Naive thymus-derived CD4-positive, alpha-beta T cell (primary cell): ENCODE measurements around the gene YLPM1. TPM values are rescaled to one million over a fixed set of nuclear protein-coding genes. Genes with fewer than 3 reads are reported as not detected.
A peak's percentile ranks its signal among the peaks of the same experiment; 100 is the strongest.

Experiments used
- ATAC-seq: fragments of 150-1000 bp; cut with Tn5 transposase; 2 replicates; pipeline ENCODE4 v1.10.0; 2021; ENCODE audit warnings: mild to moderate bottlenecking, moderate library complexity
- CTCF ChIA-PET: fragments of 350-600 bp; sonication (Branson Sonifier 250); formaldehyde crosslinking; loops from one replicate; lab custom pipeline; 2021; ENCODE audit warnings: antibody characterized with exemption; lab: Charles Lee
- POLR2A ChIA-PET: fragments of 350-600 bp; sonication (Branson Sonifier 250); formaldehyde crosslinking; loops from one replicate; lab custom pipeline; 2021; ENCODE audit warnings: antibody characterized with exemption, inconsistent platforms; lab: Charles Lee
- DNase-seq, 9 donors: peaks; one replicate each; pipeline versions ENCODE4 v3.0.0 to v3.0.0-alpha.2; 2020 to 2022; ENCODE audit warnings: mixed read lengths in 1 of 9
- H3K27ac ChIP-seq: one replicate; pipeline ENCODE4 v1.7.0; 2013; ENCODE audit warnings: mild to moderate bottlenecking, low read depth, low read length, moderate library complexity
- H3K27me3 ChIP-seq, 2 donors: one replicate each; pipeline ENCODE4 v1.7.0; 2013; ENCODE audit warnings: low read length in 2 of 2, mild to moderate bottlenecking in 2 of 2, moderate library complexity in 2 of 2; ENCODE audit not compliant: control insufficient read depth in 2 of 2, insufficient read depth in 2 of 2
- H3K36me3 ChIP-seq, 3 experiments: 1 replicate in 2 of 3; 2 replicates in 1 of 3; pipeline ENCODE4 v1.7.0; 2013; ENCODE audit warnings: low read length in 3 of 3, mild to moderate bottlenecking in 3 of 3, moderate library complexity in 1 of 3; ENCODE audit not compliant: insufficient read depth in 3 of 3, control insufficient read depth in 2 of 3
- H3K4me1 ChIP-seq, 2 donors: one replicate each; pipeline ENCODE4 v1.7.0; 2013; ENCODE audit warnings: low read length in 2 of 2, mild to moderate bottlenecking in 2 of 2, moderate library complexity in 1 of 2; ENCODE audit not compliant: control insufficient read depth in 2 of 2, insufficient read depth in 2 of 2
- H3K4me3 ChIP-seq: 2 replicates; pipeline ENCODE4 v1.7.0; 2013; ENCODE audit warnings: mild to moderate bottlenecking, low read length
- H3K9me3 ChIP-seq, 3 experiments: 1 replicate in 2 of 3; 2 replicates in 1 of 3; pipeline ENCODE4 v1.7.0; 2013; ENCODE audit warnings: low read length in 3 of 3; ENCODE audit not compliant: control insufficient read depth in 2 of 3
- H3K27ac Mint-ChIP-seq, 9 donors: one replicate each; pipeline ENCODE4 v1.8.0; 2020 to 2022; ENCODE audit warnings: mixed read lengths in 9 of 9, mild to moderate bottlenecking in 8 of 9, moderate library complexity in 5 of 9, inconsistent platforms in 2 of 9
- H3K27me3 Mint-ChIP-seq, 5 donors: one replicate each; pipeline ENCODE4 v1.8.0; 2021 to 2022; ENCODE audit warnings: mixed read lengths in 5 of 5, mild to moderate bottlenecking in 1 of 5
- H3K36me3 Mint-ChIP-seq, 5 donors: one replicate each; pipeline ENCODE4 v1.8.0; 2020 to 2022; ENCODE audit warnings: mixed read lengths in 5 of 5, mild to moderate bottlenecking in 3 of 5, inconsistent platforms in 1 of 5
- H3K4me1 Mint-ChIP-seq, 7 donors: one replicate each; pipeline ENCODE4 v1.8.0; 2020 to 2022; ENCODE audit warnings: mixed read lengths in 7 of 7, mild to moderate bottlenecking in 3 of 7, inconsistent platforms in 1 of 7
- H3K4me3 Mint-ChIP-seq, 10 donors: one replicate each; pipeline ENCODE4 v1.8.0; 2020 to 2022; ENCODE audit warnings: mild to moderate bottlenecking in 10 of 10, mixed read lengths in 10 of 10, moderate library complexity in 6 of 10, inconsistent platforms in 2 of 10
- H3K9me3 Mint-ChIP-seq, 11 donors: one replicate each; pipeline ENCODE4 v1.8.0; 2020 to 2022; ENCODE audit warnings: mixed read lengths in 11 of 11, mild to moderate bottlenecking in 4 of 11, inconsistent platforms in 1 of 11, moderate library complexity in 1 of 11
- intact Hi-C, 2 donors: fragments of 100-400 bp; cut with micrococcal nuclease; formaldehyde crosslinking; loops; one replicate each; pipeline ENCODE4 v1.15.1; 2023
- polyA plus RNA-seq, 2 donors: library from polyadenylated mRNA; unstranded; fragments of 300-500 nt; fragmentation: Illumina TruSeq; gene quantifications; one replicate each; pipeline ENCODE4 v1.2.3, GENCODE V29; 2021
- total RNA-seq, 6 experiments: library from RNA in 5 of 6; stranded (reverse) in 5 of 6; gene quantifications; 1 replicate in 5 of 6; 2 replicates in 1 of 6; pipeline ENCODE4 v1.2.3 and lab custom pipeline; 2021 to 2026

Gene YLPM1
- total and polyA plus RNA-seq, 7 experiments from 2014 or later = 13.5 to 119 (median 94.8) TPM

DNA sequence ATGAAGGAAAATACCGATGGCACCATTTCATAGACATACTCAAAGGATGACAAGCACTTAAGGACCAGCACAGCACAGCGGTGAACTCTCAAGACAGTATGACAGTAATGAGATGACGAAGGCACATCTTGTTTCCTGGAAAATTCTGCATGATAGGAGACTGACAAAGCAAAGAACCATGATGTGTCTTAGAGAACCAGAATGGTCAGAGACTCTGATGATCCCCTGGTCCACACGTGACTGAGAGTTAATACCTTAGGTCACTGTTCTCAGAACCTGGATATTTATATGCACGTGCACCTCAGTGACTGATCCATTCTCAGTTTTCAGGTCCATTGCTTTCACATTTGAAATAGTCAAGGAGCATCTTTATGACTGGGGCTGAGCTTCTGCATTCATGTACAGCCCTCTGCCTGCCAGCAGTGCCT lies 77.5 kb downstream of the YLPM1 start:
- POLR2A ChIA-PET = interaction anchor here (1.3 to 1.6 kb wide), 2 partner anchors 14 to 77 kb away, joined by 4 to 6 read pairs; partner anchors contain the start of gene YLPM1
- H3K27me3 Mint-ChIP-seq = no peaks in the 10 kb centered on the region
- peaks cover 0 to 20% (median 0%) of the 10 kb centered on the region in 5 donors for H3K36me3 Mint-ChIP-seq
- no peak for ATAC-seq
- no peaks in the 10 kb centered on the region for H3K36me3 ChIP-seq
- H3K4me3 ChIP-seq = no peak overlapping the region
- CTCF ChIA-PET = interaction anchor here (0.6 to 1.5 kb wide), 2 partner anchors 20 to 819 kb away, joined by 3 to 8 read pairs; no protein-coding TSS in a partner anchor
- H3K4me1 ChIP-seq = peaks cover 48 to 56% of the 10 kb centered on the region in 2 donors
- DNase-seq = no peak
- H3K4me1 Mint-ChIP-seq = peaks cover 36 to 84% (median 76%) of the 10 kb centered on the region in 7 donors
- H3K9me3 Mint-ChIP-seq = no peaks in the 10 kb centered on the region
- peak overlapping the region; percentile 31 for H3K27ac ChIP-seq
- peak overlapping the region; percentile 80 to 99 (median 92) for H3K27ac Mint-ChIP-seq
- H3K9me3 ChIP-seq = no peaks in the 10 kb centered on the region
- H3K4me3 Mint-ChIP-seq = peak overlapping the region in 3 of 10 donors; percentile 29 to 55 (median 47)
- intact Hi-C loops = no loop called here
- H3K27me3 ChIP-seq = no peaks in the 10 kb centered on the region

DNA sequence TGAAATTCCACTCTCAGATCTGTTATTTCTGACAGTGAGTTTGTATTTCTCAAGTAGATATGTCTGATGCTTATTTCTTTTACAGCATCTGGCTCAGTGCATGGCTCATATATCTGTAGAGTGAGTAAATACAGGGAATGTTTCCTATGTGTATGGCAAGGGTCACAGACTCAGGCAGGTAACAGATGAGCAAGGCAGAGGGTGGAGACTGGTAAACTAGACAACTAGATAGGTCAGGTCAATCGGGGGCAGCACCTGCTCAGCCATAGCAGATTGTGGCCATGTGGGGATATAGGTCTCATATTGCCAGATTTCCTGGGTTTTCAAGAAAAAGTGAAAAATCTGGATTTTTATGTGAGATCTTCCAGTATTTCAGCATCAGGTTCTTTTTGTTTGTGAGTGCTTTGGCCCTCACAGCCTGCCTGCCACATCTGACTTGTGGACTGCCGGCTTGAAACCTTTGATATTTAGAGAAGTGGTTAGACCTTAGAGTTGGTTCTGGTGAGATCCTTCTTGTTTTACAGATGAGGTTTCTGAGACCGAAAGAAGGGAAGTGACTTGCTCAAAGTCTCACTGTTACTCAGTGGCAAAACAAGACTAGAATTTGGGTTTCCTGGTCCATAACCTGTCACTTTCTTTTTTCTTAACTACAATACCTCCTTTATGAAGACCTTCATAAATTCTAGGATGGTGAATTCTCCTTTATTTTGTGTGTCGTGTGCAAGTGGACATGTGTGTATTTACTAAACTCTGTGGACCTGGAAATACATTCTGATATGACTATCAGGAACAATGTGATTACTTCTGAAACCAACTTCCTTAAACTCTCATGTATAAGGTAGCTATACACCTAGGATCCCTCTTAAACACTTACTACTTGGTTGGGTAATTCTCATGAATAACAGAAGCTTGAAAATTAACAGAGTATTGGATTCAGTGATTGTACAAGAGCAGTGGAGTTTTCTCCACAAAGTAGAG lies 78.4 kb downstream of the YLPM1 start:
- H3K4me3 ChIP-seq = no peak overlapping the region
- no peaks in the 10 kb centered on the region for H3K27me3 Mint-ChIP-seq
- CTCF ChIA-PET = interaction anchor here (1.6 to 1.9 kb wide), 2 partner anchors 20 to 64 kb away, joined by 4 to 5 read pairs; no protein-coding TSS in a partner anchor

DNA sequence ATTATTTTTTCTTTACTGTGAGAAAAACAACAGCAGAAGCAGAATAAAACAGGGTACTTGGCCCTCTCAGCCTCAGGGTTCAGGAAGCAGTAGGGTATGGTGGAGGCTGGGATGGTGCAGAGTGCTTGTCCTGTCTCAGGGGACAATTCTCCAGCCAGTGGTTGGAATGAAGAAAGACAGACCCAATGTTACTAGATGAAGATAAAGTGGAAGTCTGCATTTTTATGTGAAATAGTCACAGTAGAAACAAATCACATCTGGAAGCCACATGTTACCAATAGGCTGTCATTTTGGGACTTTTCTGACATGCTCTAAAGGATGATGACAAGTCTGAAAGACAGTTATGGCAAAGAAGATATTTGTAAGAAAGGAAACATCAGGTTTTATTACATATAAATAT lies 80.5 kb downstream of the YLPM1 start:
- no peak overlapping the region for H3K4me3 Mint-ChIP-seq
- no peaks in the 10 kb centered on the region for H3K27me3 ChIP-seq
- ChIA-PET CTCF (interaction anchor here (1.1 to 1.9 kb wide), 3 partner anchors 9 to 18 kb away, joined by 3 to 5 read pairs (median 5); no protein-coding TSS in a partner anchor), POLR2A (interaction anchor here (1.5 to 3.2 kb wide), 2 partner anchors 18 to 31 kb away, joined by 4 to 9 read pairs; no protein-coding TSS in a partner anchor)
- no peaks in the 10 kb centered on the region for H3K9me3 ChIP-seq
- peaks cover 0 to 14% (median 0%) of the 10 kb centered on the region in 5 donors for H3K36me3 Mint-ChIP-seq
- H3K27ac Mint-ChIP-seq = peak overlapping the region in 6 of 9 donors; percentile 12 to 90 (median 44)
- H3K4me1 Mint-ChIP-seq = peaks cover 21 to 59% (median 50%) of the 10 kb centered on the region in 7 donors
- peaks cover 26 to 29% of the 10 kb centered on the region in 2 donors for H3K4me1 ChIP-seq
- intact Hi-C loops = no loop called here
- no peak for DNase-seq
- no peaks in the 10 kb centered on the region for H3K27me3 Mint-ChIP-seq
- H3K27ac ChIP-seq = no peak overlapping the region
- H3K36me3 ChIP-seq = no peaks in the 10 kb centered on the region
- H3K9me3 Mint-ChIP-seq = no peaks in the 10 kb centered on the region
- no peak overlapping the region for H3K4me3 ChIP-seq
- no peak for ATAC-seq

More for the DNA sequence above, 78.4 kb downstream of the YLPM1 start:
- Histone ChIP-seq H3K4me1 (peaks cover 46 to 47% of the 10 kb centered on the region in 2 donors), H3K27me3 (no peaks in the 10 kb centered on the region), H3K9me3 (no peaks in the 10 kb centered on the region), H3K27ac (peak overlapping the region; percentile 52), H3K36me3 (no peaks in the 10 kb centered on the region)
- Mint-ChIP-seq H3K4me1 (peaks cover 32 to 77% (median 67%) of the 10 kb centered on the region in 7 donors), H3K27ac (peak overlapping the region; percentile 80 to 99 (median 92)), H3K4me3 (peak overlapping the region; percentile 11 to 75 (median 58)), H3K36me3 (peaks cover 0 to 19% (median 0%) of the 10 kb centered on the region in 5 donors), H3K9me3 (no peaks in the 10 kb centered on the region)
- DNase-seq = peak in 2 of 9 donors; percentile 18 to 43
- POLR2A ChIA-PET = interaction anchor here (0.8 to 1.5 kb wide), 5 partner anchors 11 to 78 kb away, joined by 3 to 4 read pairs (median 4); partner anchors contain the start of gene YLPM1
- ATAC-seq = peak; percentile 79
- intact Hi-C loops = no loop called here

DNA sequence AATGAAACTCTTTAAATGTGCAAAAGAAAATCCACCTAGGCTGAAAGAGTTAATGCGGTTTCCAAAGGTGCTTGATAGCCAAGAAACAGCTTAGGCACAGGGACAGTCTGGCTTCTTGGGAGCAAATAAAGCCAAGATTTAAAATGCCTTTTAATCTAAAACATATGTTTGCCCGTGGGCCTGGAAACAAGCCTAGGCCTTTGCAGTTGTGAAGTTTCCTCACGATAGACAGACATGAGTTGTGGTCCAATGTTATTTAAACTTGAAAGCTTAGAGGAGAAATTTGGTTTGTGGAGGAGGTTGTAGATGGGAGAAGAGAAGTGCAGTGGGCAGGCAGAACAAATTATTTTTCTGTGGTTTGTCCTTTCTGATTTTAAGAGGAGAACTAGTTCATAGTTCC lies 83.1 kb downstream of the YLPM1 start:
- ATAC-seq = no peak
- no peaks in the 10 kb centered on the region for H3K36me3 ChIP-seq
- POLR2A ChIA-PET = interaction anchor here (0.6 to 3.2 kb wide), 4 partner anchors 9 to 122 kb away, joined by 3 to 9 read pairs (median 3); no protein-coding TSS in a partner anchor

DNA sequence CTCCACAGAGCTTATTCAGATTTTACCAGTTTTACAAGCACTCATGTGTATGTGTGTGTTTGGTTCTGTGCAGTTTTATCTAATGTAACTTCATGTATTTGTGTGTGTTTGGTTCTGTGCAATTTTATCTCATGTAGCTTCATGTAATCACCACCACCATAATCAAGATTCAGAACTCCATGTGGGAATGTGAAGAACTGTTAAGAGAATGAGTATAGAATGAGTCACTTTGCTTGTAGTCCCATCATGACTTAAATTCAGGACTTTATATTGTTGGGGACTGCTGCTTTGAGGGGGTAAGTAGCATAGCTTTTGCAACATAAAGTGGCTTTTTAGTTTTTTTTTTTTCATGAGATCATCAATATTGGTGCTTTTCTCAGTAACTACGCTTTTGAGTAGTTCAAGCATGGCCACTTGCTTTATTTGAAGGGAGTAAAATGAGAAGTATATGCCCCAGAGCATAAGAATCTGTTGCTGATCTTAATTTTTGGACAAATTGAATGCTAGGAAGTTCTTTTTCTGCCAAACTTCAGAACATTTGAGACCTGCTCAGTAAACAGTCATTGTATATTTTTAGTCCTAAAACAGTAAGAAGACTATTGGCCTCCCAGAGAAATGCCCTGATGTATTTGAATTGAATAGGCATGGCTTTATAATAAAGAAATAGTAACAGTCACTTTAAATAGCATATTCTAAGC lies 84.0 kb downstream of the YLPM1 start:
- Mint-ChIP-seq H3K9me3 (peaks cover 0 to 1% (median 0%) of the 10 kb centered on the region in 11 donors), H3K27ac (peak overlapping the region in 3 of 9 donors; percentile 5 to 25 (median 25)), H3K4me3 (no peak overlapping the region), H3K27me3 (no peaks in the 10 kb centered on the region), H3K4me1 (peaks cover 2 to 32% (median 21%) of the 10 kb centered on the region in 7 donors), H3K36me3 (peaks cover 0 to 3% (median 0%) of the 10 kb centered on the region in 5 donors)
- Histone ChIP-seq H3K4me3 (no peak overlapping the region), H3K27ac (no peak overlapping the region), H3K36me3 (no peaks in the 10 kb centered on the region), H3K27me3 (no peaks in the 10 kb centered on the region), H3K9me3 (no peaks in the 10 kb centered on the region), H3K4me1 (peaks cover 0 to 7% of the 10 kb centered on the region in 2 donors)
- ATAC-seq = no peak
- ChIA-PET POLR2A (interaction anchor here (0.7 to 3.2 kb wide), 3 partner anchors 8 to 94 kb away, joined by 3 to 9 read pairs (median 3); no protein-coding TSS in a partner anchor), CTCF (interaction anchor here (1.0 kb wide), 1 partner anchor 12 kb away, joined by 6 read pairs; no protein-coding TSS in a partner anchor)
- intact Hi-C loops = no loop called here
- DNase-seq = no peak

More for the DNA sequence above, 83.1 kb downstream of the YLPM1 start:
- Mint-ChIP-seq H3K9me3 (peaks cover 0 to 1% (median 0%) of the 10 kb centered on the region in 11 donors), H3K27ac (no peak overlapping the region), H3K4me3 (no peak overlapping the region), H3K4me1 (peaks cover 11 to 42% (median 30%) of the 10 kb centered on the region in 7 donors), H3K27me3 (no peaks in the 10 kb centered on the region), H3K36me3 (peaks cover 0 to 8% (median 0%) of the 10 kb centered on the region in 5 donors)
- Histone ChIP-seq H3K4me1 (peaks cover 7 to 17% of the 10 kb centered on the region in 2 donors), H3K9me3 (no peaks in the 10 kb centered on the region), H3K27ac (no peak overlapping the region), H3K4me3 (no peak overlapping the region), H3K27me3 (no peaks in the 10 kb centered on the region)
- no peak for DNase-seq
- CTCF ChIA-PET = interaction anchor here (0.6 to 1.0 kb wide), 2 partner anchors 13 to 89 kb away, joined by 5 to 6 read pairs; no protein-coding TSS in a partner anchor
- intact Hi-C loops = no loop called here
